ENCODE data around the gene TRIP10.

GRCh38 chr19:6721138-6721474 lies 18.4 kb upstream of the TRIP10 start:
- TF ChIP-seq, protein P1, sequence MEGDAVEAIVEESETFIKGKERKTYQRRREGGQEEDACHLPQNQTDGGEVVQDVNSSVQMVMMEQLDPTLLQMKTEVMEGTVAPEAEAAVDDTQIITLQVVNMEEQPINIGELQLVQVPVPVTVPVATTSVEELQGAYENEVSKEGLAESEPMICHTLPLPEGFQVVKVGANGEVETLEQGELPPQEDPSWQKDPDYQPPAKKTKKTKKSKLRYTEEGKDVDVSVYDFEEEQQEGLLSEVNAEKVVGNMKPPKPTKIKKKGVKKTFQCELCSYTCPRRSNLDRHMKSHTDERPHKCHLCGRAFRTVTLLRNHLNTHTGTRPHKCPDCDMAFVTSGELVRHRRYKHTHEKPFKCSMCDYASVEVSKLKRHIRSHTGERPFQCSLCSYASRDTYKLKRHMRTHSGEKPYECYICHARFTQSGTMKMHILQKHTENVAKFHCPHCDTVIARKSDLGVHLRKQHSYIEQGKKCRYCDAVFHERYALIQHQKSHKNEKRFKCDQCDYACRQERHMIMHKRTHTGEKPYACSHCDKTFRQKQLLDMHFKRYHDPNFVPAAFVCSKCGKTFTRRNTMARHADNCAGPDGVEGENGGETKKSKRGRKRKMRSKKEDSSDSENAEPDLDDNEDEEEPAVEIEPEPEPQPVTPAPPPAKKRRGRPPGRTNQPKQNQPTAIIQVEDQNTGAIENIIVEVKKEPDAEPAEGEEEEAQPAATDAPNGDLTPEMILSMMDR (conservative IDR thresholded peaks at IDR 0.05; ENCODE audit: low read depth, low read length) = no peak
- TF ChIP-seq MAZ (IDR thresholded peaks at IDR 0.05; ENCODE audit: borderline replicate concordance, low read depth, low read length) (no peak), CEBPB (IDR thresholded peaks at IDR 0.05; ENCODE audit: low read depth, low read length) (no peak)
